Naive thymus-derived CD8-positive, alpha-beta T cell (primary cell): ENCODE data around the gene INTS6L. TPM values are rescaled to one million over a fixed set of nuclear protein-coding genes. Genes with fewer than 3 reads are reported as not detected.

Source experiments
- ATAC-seq, 2 donors: fragments of 150-1000 bp; cut with Tn5 transposase in 1 of 2; sonication (Bioruptor Pico), chemical (Tn5 transposase) in 1 of 2; 1 replicate in 1 of 2; 2 replicates in 1 of 2; pipeline ENCODE4 v1.10.0; 2021; ENCODE audit warnings: mild to moderate bottlenecking in 2 of 2, moderate library complexity in 2 of 2
- POLR2A ChIA-PET: fragments of 350-600 bp; sonication (Branson Sonifier 250); formaldehyde crosslinking; loops from one replicate; lab custom pipeline; 2021; ENCODE audit warnings: antibody characterized with exemption; lab: Charles Lee
- DNase-seq, 10 donors: peaks; one replicate each; pipeline versions ENCODE4 v3.0.0 to v3.0.0-alpha.2; 2020 to 2022
- H3K27ac Mint-ChIP-seq, 10 donors: one replicate each; pipeline ENCODE4 v1.8.0; 2020 to 2022; ENCODE audit warnings: mild to moderate bottlenecking in 10 of 10, mixed read lengths in 10 of 10, moderate library complexity in 4 of 10, inconsistent platforms in 1 of 10
- H3K27me3 Mint-ChIP-seq, 5 donors: one replicate each; pipeline ENCODE4 v1.8.0; 2021 to 2022; ENCODE audit warnings: mixed read lengths in 5 of 5
- H3K36me3 Mint-ChIP-seq, 3 donors: one replicate each; pipeline ENCODE4 v1.8.0; 2020 to 2022; ENCODE audit warnings: mixed read lengths in 3 of 3, mild to moderate bottlenecking in 2 of 3, inconsistent platforms in 1 of 3
- H3K4me1 Mint-ChIP-seq, 4 donors: one replicate each; pipeline ENCODE4 v1.8.0; 2021 to 2022; ENCODE audit warnings: mixed read lengths in 4 of 4
- H3K4me3 Mint-ChIP-seq, 10 donors: one replicate each; pipeline ENCODE4 v1.8.0; 2020 to 2022; ENCODE audit warnings: mild to moderate bottlenecking in 10 of 10, mixed read lengths in 10 of 10, moderate library complexity in 6 of 10, inconsistent platforms in 1 of 10
- H3K9me3 Mint-ChIP-seq, 9 donors: one replicate each; pipeline ENCODE4 v1.8.0; 2020 to 2022; ENCODE audit warnings: mixed read lengths in 9 of 9, mild to moderate bottlenecking in 3 of 9, inconsistent platforms in 1 of 9, moderate library complexity in 1 of 9
- polyA plus RNA-seq, 3 donors: library from polyadenylated mRNA; unstranded; fragments of 300-500 nt; fragmentation: Illumina TruSeq; gene quantifications; one replicate each; pipeline ENCODE4 v1.2.3, GENCODE V29; 2021
- total RNA-seq, 8 experiments: library from RNA in 2 of 8; stranded (reverse) in 2 of 8; gene quantifications; one replicate each; pipeline ENCODE4 v1.2.3 and lab custom pipeline; 2021 to 2026

INTS6L gene
- total and polyA plus RNA-seq, 5 experiments from 2014 or later = 4.1 to 42.3 (median 7.4) TPM

DNA sequence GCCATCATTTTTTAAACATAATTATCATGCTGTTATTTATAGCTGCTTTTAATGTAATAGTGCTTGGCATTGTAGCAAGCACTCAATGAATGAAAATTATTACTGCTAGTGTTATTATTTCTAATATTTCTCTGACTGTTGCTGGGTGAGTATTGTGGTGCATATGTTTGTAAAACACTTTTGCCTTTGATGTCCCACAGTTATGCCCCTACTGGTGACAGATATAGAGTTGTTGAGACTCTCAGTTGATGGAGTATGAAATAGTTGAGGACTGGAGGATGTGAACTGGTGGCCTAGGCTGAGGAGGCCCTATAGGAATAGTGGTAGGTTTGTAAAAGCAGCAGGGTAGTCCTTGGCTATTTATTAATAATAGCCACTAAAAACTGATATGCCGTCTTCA is 9.6 kb downstream of the INTS6L start:
- no peak overlapping the region for H3K4me3 Mint-ChIP-seq
- POLR2A ChIA-PET = interaction anchor here (0.5 kb wide), 1 partner anchor 42 kb away, joined by 3 read pairs; no protein-coding TSS in a partner anchor
- DNase-seq = no peak
- no peak overlapping the region for H3K27ac Mint-ChIP-seq
- ATAC-seq = peak in 1 of 2 donors; percentile 43
- peaks cover 21 to 67% (median 64%) of the 10 kb centered on the region in 4 donors for H3K4me1 Mint-ChIP-seq
- peaks cover 0 to 23% (median 9%) of the 10 kb centered on the region in 3 donors for H3K36me3 Mint-ChIP-seq
- H3K9me3 Mint-ChIP-seq = no peaks in the 10 kb centered on the region
- H3K27me3 Mint-ChIP-seq = no peaks in the 10 kb centered on the region

- Mint-ChIP-seq H3K4me3 (no peak overlapping the region), H3K4me1 (peaks cover 18 to 68% (median 63%) of the 10 kb centered on the region in 4 donors), H3K27me3 (no peaks in the 10 kb centered on the region), H3K36me3 (peaks cover 0 to 17% (median 4%) of the 10 kb centered on the region in 3 donors), H3K9me3 (no peaks in the 10 kb centered on the region), H3K27ac (peak overlapping the region in 5 of 10 donors; percentile 5 to 77 (median 38))
- DNase-seq (no peak), ATAC-seq (no peak)
- POLR2A ChIA-PET = interaction anchor here (2.5 kb wide), 1 partner anchor 11 kb away, joined by 6 read pairs; no protein-coding TSS in a partner anchor
These were observed 11.4 kb downstream of the INTS6L start for GRCh38 chrX:135531813-135532212.

- POLR2A ChIA-PET = no interaction called here
- H3K27ac Mint-ChIP-seq = peak overlapping the region in 7 of 10 donors; percentile 13 to 88 (median 40)
These were observed 14.8 kb downstream of the INTS6L start for GRCh38 chrX:135535077-135535940.

DNA sequence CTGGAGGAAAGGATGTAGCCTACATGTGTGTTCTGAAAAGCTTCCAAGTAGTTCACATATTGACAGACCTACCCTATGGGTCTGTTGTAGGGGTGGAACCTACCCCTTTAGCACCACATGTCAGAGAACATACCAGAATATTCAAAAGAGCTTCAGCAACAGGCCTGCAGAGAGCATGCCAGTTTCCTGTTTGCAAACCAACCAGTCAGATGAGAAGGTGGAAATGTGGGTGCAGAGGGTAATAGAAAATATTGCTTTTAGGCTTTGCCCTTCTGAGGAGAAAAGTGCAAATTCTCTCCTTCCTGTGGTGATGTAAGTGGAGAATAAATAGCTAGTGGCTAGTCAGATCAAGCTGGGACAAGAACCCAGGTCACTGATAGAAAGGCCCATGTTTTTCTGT is 16.4 kb downstream of the INTS6L start:
- Mint-ChIP-seq H3K4me3 (peak overlapping the region in 9 of 10 donors; percentile 22 to 71 (median 33)), H3K4me1 (peaks cover 14 to 70% (median 58%) of the 10 kb centered on the region in 4 donors)
- DNase-seq = peak in 3 of 10 donors; percentile 6 to 26 (median 22)

More at GRCh38 chrX:135535077-135535940, 14.8 kb downstream of the INTS6L start:
- no peak for ATAC-seq
- DNase-seq = no peak
- Mint-ChIP-seq H3K36me3 (peaks cover 0 to 17% (median 4%) of the 10 kb centered on the region in 3 donors), H3K27me3 (no peaks in the 10 kb centered on the region), H3K4me3 (peak overlapping the region in 2 of 10 donors; percentile 18 to 22), H3K4me1 (peaks cover 16 to 75% (median 68%) of the 10 kb centered on the region in 4 donors), H3K9me3 (no peaks in the 10 kb centered on the region)

DNA sequence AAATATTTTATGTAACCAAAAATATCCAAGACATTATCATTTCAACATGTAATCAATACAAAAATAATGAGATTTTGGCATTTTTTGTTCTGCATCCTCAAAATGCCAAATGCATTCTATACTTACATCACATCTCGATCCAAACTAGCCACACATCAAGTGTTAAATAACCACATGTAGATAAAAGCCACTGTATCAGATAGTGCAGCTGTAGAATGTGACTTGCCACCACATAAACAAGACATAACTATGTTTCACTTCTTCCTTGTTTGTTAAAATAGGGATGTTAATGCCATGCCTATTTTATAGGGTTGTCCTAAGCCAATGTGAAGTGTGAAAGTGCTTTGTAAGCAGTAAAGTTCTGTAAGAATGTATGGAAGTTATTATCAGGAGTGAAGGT is 20.9 kb downstream of the INTS6L start:
- no peak overlapping the region for H3K4me3 Mint-ChIP-seq
- H3K36me3 Mint-ChIP-seq = peaks cover 0 to 14% (median 0%) of the 10 kb centered on the region in 3 donors
- DNase-seq = no peak
- no peaks in the 10 kb centered on the region for H3K9me3 Mint-ChIP-seq
- POLR2A ChIA-PET = no interaction called here
- peaks cover 23 to 71% (median 59%) of the 10 kb centered on the region in 4 donors for H3K4me1 Mint-ChIP-seq
- H3K27me3 Mint-ChIP-seq = no peaks in the 10 kb centered on the region
- peak overlapping the region in 1 of 10 donors; percentile 22 for H3K27ac Mint-ChIP-seq
- ATAC-seq = no peak

More for the DNA sequence above, 16.4 kb downstream of the INTS6L start:
- POLR2A ChIA-PET = interaction anchor here (1.1 to 2.2 kb wide), 2 partner anchors 13 to 15 kb away, joined by 3 to 14 read pairs; no protein-coding TSS in a partner anchor
- peak overlapping the region; percentile 5 to 88 (median 58) for H3K27ac Mint-ChIP-seq
- peaks cover 0 to 10% (median 2%) of the 10 kb centered on the region in 3 donors for H3K36me3 Mint-ChIP-seq
- no peaks in the 10 kb centered on the region for H3K27me3 Mint-ChIP-seq
- ATAC-seq = peak; percentile 72 to 94
- no peaks in the 10 kb centered on the region for H3K9me3 Mint-ChIP-seq

DNA sequence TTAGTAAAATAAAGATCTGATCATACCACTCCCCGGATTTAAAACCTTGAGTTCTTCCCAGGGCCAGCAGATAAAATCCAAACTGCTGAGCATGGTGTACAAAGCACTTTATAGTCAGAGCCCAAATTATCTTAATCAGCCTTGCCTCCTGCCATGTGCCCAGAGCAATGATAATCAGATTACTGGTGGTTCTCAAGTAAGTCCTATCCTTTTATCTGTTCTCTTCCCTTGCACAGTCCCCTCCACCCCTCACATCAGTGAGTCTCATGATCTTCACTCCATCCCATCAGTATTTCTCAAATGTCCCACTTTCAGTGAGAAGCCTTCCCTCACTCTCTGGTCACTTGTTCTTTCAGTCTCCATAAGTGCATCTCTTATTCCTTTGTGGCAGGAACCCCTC is 22.7 kb downstream of the INTS6L start:
- DNase-seq (no peak), ATAC-seq (no peak)
- Mint-ChIP-seq H3K4me1 (peaks cover 17 to 56% (median 45%) of the 10 kb centered on the region in 4 donors), H3K4me3 (no peak overlapping the region), H3K9me3 (no peaks in the 10 kb centered on the region), H3K27ac (peak overlapping the region in 8 of 10 donors; percentile 0 to 89 (median 52)), H3K27me3 (no peaks in the 10 kb centered on the region), H3K36me3 (peaks cover 0 to 29% (median 0%) of the 10 kb centered on the region in 3 donors)
- POLR2A ChIA-PET = interaction anchor here (1.4 kb wide), 1 partner anchor 22 kb away, joined by 4 read pairs; no protein-coding TSS in a partner anchor

DNA sequence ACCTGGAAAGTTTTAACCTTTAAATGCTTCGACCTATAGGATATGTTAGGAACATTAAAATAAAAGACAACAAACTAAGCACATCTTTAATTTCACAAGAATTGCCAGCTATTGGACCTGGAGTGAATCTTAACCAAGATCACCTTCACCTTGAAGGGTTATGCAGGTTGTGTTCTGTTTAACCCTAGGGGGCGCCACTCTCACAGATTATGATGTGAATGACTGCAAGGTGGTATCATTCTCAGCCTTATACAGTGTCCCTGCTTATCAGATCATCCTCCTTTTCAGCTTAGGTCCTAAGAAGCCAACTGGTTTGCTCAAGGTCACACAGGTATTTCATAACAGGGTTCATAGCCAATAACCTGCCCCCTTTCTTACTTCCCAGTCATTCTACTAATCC is 23.5 kb downstream of the INTS6L start:
- peak in 9 of 10 donors; percentile 4 to 69 (median 30) for DNase-seq
- peaks cover 17 to 48% (median 38%) of the 10 kb centered on the region in 4 donors for H3K4me1 Mint-ChIP-seq
- POLR2A ChIA-PET = interaction anchor here (0.8 to 1.4 kb wide), 3 partner anchors 17 to 23 kb away, joined by 3 to 4 read pairs (median 3); no protein-coding TSS in a partner anchor
- H3K9me3 Mint-ChIP-seq = no peaks in the 10 kb centered on the region
- peak overlapping the region in 2 of 10 donors; percentile 40 to 54 for H3K4me3 Mint-ChIP-seq
- ATAC-seq = peak; percentile 67 to 78
- H3K27me3 Mint-ChIP-seq = no peaks in the 10 kb centered on the region
- peak overlapping the region in 7 of 10 donors; percentile 9 to 89 (median 51) for H3K27ac Mint-ChIP-seq
- peaks cover 0 to 34% (median 0%) of the 10 kb centered on the region in 3 donors for H3K36me3 Mint-ChIP-seq

GRCh38 chrX:135544338-135544948 is 24.0 kb downstream of the INTS6L start:
- H3K27me3 Mint-ChIP-seq = no peaks in the 10 kb centered on the region
- POLR2A ChIA-PET = interaction anchor here (0.8 to 0.9 kb wide), 2 partner anchors 17 to 23 kb away, joined by 3 read pairs; no protein-coding TSS in a partner anchor
- DNase-seq = peak in 1 of 10 donors; percentile 7
- no peaks in the 10 kb centered on the region for H3K9me3 Mint-ChIP-seq
- peaks cover 14 to 43% (median 33%) of the 10 kb centered on the region in 4 donors for H3K4me1 Mint-ChIP-seq
- peaks cover 0 to 39% (median 0%) of the 10 kb centered on the region in 3 donors for H3K36me3 Mint-ChIP-seq
- H3K27ac Mint-ChIP-seq = peak overlapping the region; percentile 3 to 89 (median 63)
- peak overlapping the region in 9 of 10 donors; percentile 17 to 54 (median 28) for H3K4me3 Mint-ChIP-seq
- ATAC-seq = peak; percentile 54 to 68

- H3K9me3 Mint-ChIP-seq = no peaks in the 10 kb centered on the region
- DNase-seq = no peak
- POLR2A ChIA-PET = no interaction called here
- ATAC-seq = no peak
- no peak overlapping the region for H3K27ac Mint-ChIP-seq
- H3K4me1 Mint-ChIP-seq = peaks cover 12 to 26% (median 23%) of the 10 kb centered on the region in 4 donors
- H3K27me3 Mint-ChIP-seq = no peaks in the 10 kb centered on the region
- H3K36me3 Mint-ChIP-seq = peaks cover 0 to 70% (median 3%) of the 10 kb centered on the region in 3 donors
- no peak overlapping the region for H3K4me3 Mint-ChIP-seq
These were observed 27.3 kb downstream of the INTS6L start for GRCh38 chrX:135547767-135548166.

DNA sequence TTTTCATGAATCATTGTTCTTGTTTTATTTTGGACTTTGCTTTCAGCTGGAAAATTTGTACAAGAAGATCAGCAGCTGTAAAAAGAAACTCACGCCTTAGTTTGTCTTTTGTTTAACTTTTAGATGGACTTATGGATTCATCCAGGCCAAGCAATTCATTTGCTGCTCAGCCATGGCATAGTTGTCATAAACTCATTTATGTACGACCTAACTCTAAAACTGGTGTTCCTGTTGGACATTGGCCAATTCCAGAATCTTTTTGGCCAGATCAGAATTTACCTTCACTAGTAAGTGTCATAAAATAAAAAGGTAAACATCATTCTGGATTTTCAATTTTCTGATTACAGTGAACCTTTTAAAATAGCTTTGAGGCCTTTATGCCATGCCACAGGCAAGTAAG is 29.1 kb downstream of the INTS6L start:
- H3K9me3 Mint-ChIP-seq = no peaks in the 10 kb centered on the region
- H3K36me3 Mint-ChIP-seq = peaks cover 0 to 83% (median 7%) of the 10 kb centered on the region in 3 donors
- peak overlapping the region in 1 of 10 donors; percentile 32 for H3K27ac Mint-ChIP-seq
- POLR2A ChIA-PET = no interaction called here
- peaks cover 1 to 9% (median 6%) of the 10 kb centered on the region in 4 donors for H3K4me1 Mint-ChIP-seq
- no peaks in the 10 kb centered on the region for H3K27me3 Mint-ChIP-seq
- ATAC-seq (no peak), DNase-seq (no peak)
- H3K4me3 Mint-ChIP-seq = no peak overlapping the region

DNA sequence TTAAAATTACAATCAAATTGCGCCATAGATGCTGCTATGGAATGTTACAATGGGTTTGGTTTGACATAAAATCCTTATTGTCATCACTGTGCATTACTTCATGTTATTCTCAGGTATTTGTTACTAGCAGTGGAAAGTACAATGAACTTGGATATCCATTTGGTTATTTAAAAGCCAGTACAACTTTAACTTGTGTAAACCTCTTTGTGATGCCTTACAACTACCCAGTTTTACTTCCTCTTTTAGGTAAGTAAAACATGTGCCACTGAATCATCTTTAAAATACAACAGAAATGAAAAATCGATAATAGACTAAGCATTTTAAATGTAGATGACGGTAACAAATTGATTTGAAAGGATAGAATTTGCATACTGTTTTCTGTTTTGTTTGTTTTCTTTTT is 35.6 kb downstream of the INTS6L start:
- POLR2A ChIA-PET = no interaction called here
- no peaks in the 10 kb centered on the region for H3K27me3 Mint-ChIP-seq
- peaks cover 0 to 7% (median 0%) of the 10 kb centered on the region in 4 donors for H3K4me1 Mint-ChIP-seq
- DNase-seq = no peak
- H3K27ac Mint-ChIP-seq = peak overlapping the region in 1 of 10 donors; percentile 44
- H3K36me3 Mint-ChIP-seq = peaks cover 0 to 64% (median 18%) of the 10 kb centered on the region in 3 donors
- no peaks in the 10 kb centered on the region for H3K9me3 Mint-ChIP-seq
- H3K4me3 Mint-ChIP-seq = no peak overlapping the region
- no peak for ATAC-seq

- Mint-ChIP-seq H3K4me3 (no peak overlapping the region), H3K4me1 (peaks cover 0 to 7% (median 0%) of the 10 kb centered on the region in 4 donors), H3K27me3 (no peaks in the 10 kb centered on the region), H3K36me3 (peaks cover 4 to 57% (median 26%) of the 10 kb centered on the region in 3 donors), H3K27ac (no peak overlapping the region), H3K9me3 (no peaks in the 10 kb centered on the region)
- DNase-seq (no peak), ATAC-seq (no peak)
- POLR2A ChIA-PET = no interaction called here
These were observed 36.9 kb downstream of the INTS6L start for GRCh38 chrX:135557344-135557743.
